Prostate gland (tissue), 2 donors: ENCODE measurements around the gene BLOC1S4.

Experiments
- CTCF ChIP-seq, 4 experiments: fragments of 200-600 bp in 2 of 4; fragments of 450-650 bp in 2 of 4; sonication (generic) in 2 of 4; IDR thresholded peaks; 1 replicate in 3 of 4; 2 replicates in 1 of 4; pipeline ENCODE4 v1.5.1; 2016 to 2019; ENCODE audit warnings: antibody characterized with exemption in 4 of 4, mild to moderate bottlenecking in 2 of 4, moderate library complexity in 2 of 4
- POLR2A ChIP-seq: fragments of 450-650 bp; IDR thresholded peaks from one replicate; pipeline ENCODE4 v1.6.1; 2016; ENCODE audit warnings: antibody characterized with exemption, mild to moderate bottlenecking
- POLR2AphosphoS5 ChIP-seq: sonication (generic); formaldehyde crosslinking; IDR thresholded peaks from one replicate; pipeline ENCODE4 v1.6.1; 2017; ENCODE audit warnings: antibody characterized with exemption

GRCh38 chr4:6710996-6711395 lies 5.0 kb upstream of the BLOC1S4 start:
- TF ChIP-seq CTCF (IDR thresholded peaks at IDR 0.05) (no peak), POLR2A (no peak), POLR2AphosphoS5 (no peak)
